ENCODE data around the gene SCARF1.
"Not testable (repeated sequence)": the region's sequence is repeated elsewhere in the genome, so short reads cannot be mapped to it uniquely, and the experiment has no call there.

Gene SCARF1, protein sequence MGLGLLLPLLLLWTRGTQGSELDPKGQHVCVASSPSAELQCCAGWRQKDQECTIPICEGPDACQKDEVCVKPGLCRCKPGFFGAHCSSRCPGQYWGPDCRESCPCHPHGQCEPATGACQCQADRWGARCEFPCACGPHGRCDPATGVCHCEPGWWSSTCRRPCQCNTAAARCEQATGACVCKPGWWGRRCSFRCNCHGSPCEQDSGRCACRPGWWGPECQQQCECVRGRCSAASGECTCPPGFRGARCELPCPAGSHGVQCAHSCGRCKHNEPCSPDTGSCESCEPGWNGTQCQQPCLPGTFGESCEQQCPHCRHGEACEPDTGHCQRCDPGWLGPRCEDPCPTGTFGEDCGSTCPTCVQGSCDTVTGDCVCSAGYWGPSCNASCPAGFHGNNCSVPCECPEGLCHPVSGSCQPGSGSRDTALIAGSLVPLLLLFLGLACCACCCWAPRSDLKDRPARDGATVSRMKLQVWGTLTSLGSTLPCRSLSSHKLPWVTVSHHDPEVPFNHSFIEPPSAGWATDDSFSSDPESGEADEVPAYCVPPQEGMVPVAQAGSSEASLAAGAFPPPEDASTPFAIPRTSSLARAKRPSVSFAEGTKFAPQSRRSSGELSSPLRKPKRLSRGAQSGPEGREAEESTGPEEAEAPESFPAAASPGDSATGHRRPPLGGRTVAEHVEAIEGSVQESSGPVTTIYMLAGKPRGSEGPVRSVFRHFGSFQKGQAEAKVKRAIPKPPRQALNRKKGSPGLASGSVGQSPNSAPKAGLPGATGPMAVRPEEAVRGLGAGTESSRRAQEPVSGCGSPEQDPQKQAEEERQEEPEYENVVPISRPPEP

GRCh38 chr17:1645207-1646171 is at the start of gene SCARF1:
Gene SCARF1, minus strand, starts transcription at chr17:1645732. Its CDS starts 35 bp downstream, at chr17:1645697.
- no peak for DNase-seq

GRCh38 chr17:1693339-1693738 is 47.8 kb upstream of the SCARF1 start:
- DNase-seq = no peak

DNA sequence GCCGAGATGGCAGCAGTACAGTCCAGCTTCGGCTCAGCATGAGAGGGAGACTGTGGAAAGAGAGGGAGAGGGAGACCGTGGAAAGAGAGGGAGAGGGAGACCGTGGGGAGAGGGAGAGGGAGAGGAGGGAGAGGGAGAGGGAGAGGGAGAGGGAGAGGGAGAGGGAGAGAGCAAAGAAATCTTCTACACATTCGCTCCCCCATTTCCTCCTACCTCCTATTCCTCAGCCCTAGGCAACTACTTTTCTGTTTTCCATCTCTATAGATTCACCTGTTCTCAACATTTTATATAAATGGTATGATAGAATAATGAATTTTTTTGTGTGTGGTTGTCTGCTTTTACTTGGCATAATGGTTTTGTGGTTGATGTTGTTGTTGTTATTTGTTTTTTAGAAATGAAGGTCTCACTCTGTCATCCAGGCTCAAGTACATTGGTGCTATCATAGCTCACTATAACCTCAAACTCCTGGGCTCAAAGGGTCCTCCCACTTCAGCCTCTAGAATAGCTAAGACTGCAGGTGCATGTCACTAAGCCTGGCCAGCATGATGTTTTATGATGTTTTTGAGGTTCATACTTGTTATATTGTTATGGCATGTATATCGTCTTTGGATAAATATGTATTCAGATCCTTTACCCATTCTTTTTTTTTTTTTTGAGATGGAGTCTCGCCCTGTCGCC is 45.2 kb upstream of the SCARF1 start:
- DNase-seq = no peak

DNA sequence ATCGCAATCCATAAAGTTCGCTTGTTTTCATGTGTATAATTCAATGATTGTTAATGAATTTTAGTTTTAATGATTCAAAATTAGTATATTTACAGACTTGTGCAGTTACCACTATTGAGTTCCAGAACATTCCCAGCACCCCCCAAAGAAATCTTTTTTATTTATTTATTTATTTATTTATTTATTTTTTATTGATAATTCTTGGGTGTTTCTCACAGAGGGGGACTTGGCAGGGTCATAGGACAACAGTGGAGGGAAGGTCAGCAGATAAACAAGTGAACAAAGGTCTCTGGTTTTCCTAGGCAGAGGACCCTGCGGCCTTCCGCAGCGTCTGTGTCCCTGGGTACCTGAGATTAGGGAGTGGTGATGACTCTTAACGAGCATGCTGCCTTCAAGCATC is 42.9 kb upstream of the SCARF1 start:
- not testable (repeated sequence) for DNase-seq

- no peak for DNase-seq
These were observed 40.6 kb upstream of the SCARF1 start for GRCh38 chr17:1686086-1686485.

GRCh38 chr17:1684378-1685189 is 39.1 kb upstream of the SCARF1 start, which contains the start of gene PRPF8:
Gene PRPF8, minus strand, starts transcription at chr17:1684867. Its CDS starts 296 bp downstream, at chr17:1684571.
- peak; percentile 91 for DNase-seq

- no peak for DNase-seq
These were observed 37.9 kb upstream of the SCARF1 start for GRCh38 chr17:1683459-1683858.

DNA sequence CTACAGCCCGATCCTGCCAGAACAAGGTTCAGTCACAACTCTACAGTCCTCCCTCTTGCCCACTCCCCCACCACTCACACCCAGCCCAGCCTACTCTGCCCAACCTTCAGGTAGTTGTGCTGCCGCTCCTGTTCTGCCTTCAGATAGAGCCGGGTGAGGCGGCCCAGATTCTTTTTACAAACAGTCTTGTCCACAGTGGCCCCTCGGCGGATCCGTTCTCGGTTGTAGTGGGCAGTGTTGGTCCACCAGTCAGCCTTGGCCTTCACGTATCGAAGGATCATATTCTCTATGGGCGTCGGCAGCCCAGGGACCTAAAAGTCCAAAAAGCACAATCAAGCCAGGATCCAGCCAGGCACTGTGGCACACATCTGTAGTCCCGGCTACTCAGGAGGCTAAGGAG is 30.9 kb upstream of the SCARF1 start:
- no peak for DNase-seq

DNA sequence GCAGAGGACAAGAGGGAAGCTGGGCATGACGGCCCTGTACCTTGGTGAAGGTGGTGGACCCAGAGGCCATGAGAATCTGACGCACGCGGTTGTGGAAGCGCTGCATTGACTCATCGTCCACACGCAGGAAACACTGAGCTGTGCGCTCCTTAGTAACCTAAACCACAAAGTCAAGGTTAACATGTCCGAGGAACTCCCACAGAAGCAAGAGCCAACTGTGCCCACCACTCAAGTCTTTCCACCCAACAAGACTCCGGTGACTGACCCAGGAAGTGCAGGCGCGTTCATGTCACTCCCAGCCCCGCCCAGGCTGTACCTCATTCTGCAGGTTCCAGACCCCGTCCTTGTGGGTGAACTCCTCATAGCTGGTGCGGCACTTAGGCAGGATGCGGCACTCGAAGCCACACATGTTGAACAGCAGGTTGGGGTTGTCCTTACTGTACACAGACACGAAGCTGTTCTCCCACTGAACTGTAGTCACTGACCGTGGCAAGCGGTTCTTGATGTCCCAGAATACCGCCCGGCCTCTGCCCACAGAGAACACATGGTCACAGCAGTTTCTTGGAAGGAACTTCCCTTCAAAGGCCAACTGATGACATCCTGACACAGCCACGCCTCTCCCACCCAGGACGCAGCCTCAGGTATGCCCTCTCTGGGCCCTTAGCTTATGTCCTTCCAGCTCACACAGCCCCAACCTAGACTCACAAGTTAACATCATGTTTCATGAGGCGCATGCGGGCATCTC is 27.7 kb upstream of the SCARF1 start:
- DNase-seq = no peak

- DNase-seq = not testable (repeated sequence)
These were observed 18.4 kb upstream of the SCARF1 start for GRCh38 chr17:1663934-1664333.

DNA sequence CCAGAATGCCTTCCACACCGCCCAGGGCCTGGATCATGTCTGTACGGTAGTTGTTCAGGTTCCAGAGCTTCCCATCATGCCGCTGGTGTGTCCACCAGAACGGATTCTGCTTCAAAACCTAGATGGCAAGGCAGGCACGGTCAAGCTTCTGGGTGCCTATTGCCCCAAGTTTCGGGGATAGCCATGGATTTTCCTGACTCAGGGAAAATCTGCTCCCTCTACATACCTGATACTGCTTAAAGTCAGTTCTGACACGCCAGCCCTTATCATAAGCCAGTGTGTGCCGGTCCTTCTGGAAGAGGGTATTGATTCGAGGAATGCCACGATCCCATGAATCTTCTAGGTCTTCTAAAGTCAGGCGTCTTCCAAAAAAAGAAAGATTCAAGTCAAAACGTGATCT is 15.5 kb upstream of the SCARF1 start:
- no peak for DNase-seq

GRCh38 chr17:1658100-1658499 is 12.6 kb upstream of the SCARF1 start:
- no peak for DNase-seq

DNA sequence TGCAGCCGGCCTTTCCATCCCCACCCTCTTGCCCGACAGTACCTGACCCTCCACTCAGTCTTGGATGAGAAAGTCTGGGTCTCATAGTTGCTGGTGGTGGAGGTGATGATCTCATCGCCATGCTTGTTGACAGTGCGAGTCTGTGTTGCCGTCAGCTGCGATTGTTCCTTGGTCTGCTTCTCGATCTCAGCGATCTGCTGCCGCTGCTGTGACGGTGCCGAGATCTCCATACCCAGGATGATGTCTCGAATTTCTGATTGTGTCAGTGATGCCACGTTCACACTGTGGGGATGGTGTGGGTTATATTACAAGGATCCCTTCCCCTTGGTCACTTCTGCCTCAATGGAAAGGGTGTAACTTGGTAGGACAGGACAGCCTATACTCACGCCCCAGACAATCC is 8.2 kb upstream of the SCARF1 start:
- no peak for DNase-seq

DNA sequence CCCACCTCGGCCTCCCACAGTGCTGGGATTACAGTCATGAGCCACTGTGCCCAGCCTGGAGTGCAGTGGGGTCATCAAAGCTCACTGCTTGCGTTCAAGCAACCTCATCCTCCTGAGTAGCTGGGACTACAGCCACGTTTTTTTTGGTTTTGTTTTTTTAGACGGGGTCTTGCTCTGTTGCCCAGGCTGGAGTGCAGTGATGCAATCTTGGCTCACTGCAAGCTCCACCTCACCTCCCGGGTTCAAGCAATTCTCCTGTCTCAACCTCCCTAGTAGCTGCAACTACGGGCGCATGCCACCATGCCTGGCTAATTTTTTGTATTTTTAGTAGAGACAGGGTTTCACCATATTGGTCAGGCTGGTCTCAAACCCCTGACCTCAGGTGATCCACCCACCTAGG is 7.3 kb upstream of the SCARF1 start:
- not testable (repeated sequence) for DNase-seq

- no peak for DNase-seq
These were observed 6.0 kb upstream of the SCARF1 start for GRCh38 chr17:1651559-1651844.

DNA sequence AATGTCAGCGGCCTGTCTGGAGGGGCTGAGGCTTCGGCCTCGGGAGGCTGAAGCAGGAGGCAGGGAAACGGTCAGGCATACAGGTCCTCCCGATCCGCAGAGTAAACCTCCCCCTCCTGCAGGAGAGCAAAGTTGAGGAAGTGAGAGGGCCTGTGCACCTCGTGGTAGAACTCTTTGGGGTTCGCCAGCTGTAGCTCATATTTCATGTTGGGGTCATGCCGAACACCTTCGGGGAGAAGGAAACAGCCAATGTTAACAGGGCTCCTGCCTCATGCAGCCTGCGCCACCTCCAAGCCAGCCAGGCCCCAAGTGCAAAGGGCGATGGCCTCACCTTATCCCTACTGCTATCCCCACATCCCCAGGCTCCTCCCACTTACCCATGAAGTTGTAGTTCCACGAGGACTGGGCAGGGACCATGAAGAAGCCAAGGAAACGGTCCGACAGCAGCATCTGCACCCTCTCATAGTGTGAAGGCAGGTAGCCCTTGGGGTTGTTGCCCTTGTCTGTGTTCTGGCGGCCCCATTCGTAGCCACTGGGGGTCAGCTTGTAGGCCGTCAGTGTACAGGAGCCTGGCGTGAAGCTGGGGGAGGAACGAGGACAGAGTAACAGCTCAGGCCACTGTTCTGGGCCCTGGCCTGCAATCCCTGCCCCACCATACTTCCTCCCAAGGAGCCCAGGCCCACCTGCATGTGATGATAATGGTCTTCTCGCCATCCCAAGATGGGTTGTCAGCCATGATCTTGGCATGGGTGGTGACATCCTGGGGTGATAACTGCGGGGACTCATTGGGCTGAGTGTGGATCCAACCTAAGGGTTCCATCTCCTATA is 5.4 kb upstream of the SCARF1 start:
- DNase-seq = no peak

DNA sequence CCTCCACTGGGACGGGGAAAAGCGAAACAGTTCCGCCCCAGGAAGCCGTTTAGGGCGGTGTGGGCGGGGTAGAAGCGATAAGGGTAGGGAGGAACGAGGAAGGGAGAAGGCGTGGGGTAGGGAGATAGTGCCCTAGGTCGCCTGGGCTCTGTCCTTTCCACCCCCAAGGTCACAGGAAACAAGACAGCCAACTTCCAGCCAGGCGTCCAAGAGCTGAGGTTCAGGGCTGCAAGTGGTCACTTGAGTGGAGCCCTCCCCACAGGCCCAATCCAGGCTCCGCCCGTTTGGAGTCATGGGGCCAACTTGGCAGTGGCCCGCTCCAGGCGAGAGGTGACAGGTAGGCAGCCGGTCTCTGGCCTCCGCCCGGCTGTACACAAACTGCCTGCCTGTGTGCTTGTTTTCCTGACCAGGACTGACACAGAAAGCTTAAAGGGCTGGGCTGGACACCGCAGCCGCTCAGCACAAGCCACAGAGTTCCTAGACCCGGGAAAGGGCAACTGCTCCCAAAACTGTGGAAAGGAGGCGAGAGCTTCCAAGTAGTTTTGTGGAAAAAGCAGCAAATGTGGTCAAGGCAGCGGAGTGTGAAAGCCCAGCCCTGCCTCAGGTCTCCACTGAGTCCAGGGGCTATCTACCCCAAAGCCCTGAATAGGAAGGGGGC is 4.4 kb upstream of the SCARF1 start, which contains the start of gene RILP:
TSS of gene RILP (minus strand) at position 23 of the 658 bp plus-strand sequence. CDS start 62 bp downstream, outside the sequence.
- DNase-seq = no peak

DNA sequence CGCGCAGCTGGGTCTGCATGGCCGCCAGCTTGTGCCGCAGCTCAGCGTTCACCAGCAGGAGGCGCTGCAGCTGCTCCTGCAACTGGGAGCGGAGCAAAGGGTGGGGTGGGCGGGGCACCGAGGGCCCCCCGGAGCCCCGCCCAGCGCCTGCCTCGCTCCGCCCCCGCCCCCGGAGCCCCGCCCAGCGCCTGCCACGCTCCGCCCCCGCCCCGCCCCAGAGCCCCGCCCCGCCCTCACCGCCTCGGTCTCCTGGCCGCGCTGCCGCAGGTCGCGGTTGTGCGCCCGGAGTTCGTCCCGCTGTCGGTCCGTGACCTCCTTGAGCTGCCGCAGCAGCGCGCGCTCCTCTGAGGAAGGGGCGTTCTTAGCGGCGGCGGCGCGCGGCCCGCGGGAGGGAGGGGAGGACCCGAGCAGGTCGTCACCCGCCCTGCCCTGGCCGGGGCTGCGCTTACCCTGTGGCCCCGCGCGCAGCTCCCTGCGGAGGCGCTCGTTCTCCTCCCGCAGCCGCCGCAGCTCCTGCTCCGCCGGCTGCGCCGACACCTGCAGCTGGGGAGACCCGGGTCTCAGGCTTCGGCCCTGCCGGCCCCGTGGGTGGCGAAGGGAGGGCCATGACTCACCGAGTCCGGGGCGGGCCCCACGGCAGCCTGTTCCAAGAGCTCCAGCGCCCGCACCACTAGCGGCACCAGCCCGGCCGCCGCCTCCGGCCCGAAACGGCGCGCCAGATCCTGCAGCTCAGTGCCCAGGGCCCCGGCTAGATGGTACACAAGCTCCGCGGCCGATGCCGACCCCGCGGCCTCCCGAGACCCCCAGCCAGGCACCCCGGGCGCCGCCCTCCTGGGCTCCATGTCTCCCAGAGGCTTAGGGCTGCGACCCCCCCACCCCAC is 3.7 kb upstream of the SCARF1 start:
- peak; percentile 65 for DNase-seq

Measured in NCI-H1105 (cell line).